GM12875 (cell line): ENCODE data around the gene SOAT2.

Experiments used
- H3K4me3 ChIP-seq: one replicate; pipeline ENCODE4 v1.5.1; 2011; ENCODE audit warnings: low read depth, low read length, control low read depth
- TF ChIP-seq, protein P1 (sequence below): IDR thresholded peaks from 2 replicates; pipeline ENCODE4 v1.5.1; 2011; ENCODE audit warnings: low read depth, mild to moderate bottlenecking, control low read depth, inconsistent platforms, low read length, moderate library complexity, borderline replicate concordance; ENCODE audit not compliant: insufficient read depth

SOAT2 gene

GRCh38 chr12:53071591-53072551, 31.4 kb upstream of the SOAT2 start:
- H3K4me3 ChIP-seq, result no peak overlapping the region
- TF ChIP-seq, protein P1, sequence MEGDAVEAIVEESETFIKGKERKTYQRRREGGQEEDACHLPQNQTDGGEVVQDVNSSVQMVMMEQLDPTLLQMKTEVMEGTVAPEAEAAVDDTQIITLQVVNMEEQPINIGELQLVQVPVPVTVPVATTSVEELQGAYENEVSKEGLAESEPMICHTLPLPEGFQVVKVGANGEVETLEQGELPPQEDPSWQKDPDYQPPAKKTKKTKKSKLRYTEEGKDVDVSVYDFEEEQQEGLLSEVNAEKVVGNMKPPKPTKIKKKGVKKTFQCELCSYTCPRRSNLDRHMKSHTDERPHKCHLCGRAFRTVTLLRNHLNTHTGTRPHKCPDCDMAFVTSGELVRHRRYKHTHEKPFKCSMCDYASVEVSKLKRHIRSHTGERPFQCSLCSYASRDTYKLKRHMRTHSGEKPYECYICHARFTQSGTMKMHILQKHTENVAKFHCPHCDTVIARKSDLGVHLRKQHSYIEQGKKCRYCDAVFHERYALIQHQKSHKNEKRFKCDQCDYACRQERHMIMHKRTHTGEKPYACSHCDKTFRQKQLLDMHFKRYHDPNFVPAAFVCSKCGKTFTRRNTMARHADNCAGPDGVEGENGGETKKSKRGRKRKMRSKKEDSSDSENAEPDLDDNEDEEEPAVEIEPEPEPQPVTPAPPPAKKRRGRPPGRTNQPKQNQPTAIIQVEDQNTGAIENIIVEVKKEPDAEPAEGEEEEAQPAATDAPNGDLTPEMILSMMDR, result no peak

DNA sequence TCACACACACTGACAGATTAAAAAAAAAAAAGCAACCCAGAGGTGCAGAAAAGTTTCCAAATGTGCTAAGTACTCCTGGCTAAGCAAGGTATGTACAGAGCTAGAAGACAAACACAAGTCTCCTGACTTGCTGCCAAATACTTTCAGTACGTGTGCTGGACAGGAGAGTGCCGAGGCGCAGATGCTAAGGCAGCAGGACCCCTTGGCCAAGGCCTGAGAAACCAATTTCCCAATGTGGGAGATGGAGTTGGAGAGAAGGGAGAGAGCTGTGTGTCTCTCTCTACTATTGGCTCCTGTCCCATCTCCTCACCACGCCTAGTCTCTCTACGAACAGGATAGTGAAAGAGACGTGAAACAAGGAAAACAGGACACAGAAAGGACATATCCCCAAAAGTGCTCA, 29.4 kb upstream of the SOAT2 start:
- H3K4me3 ChIP-seq, result no peak overlapping the region
- TF ChIP-seq, protein P1, result no peak

GRCh38 chr12:53074283-53074998, 28.8 kb upstream of the SOAT2 start:
- no peak overlapping the region for H3K4me3 ChIP-seq
- TF ChIP-seq, protein P1, result no peak

- no peak overlapping the region for H3K4me3 ChIP-seq
- TF ChIP-seq, protein P1, result no peak
Observed at GRCh38 chr12:53074999-53075370, 28.3 kb upstream of the SOAT2 start.

GRCh38 chr12:53076461-53076860, 26.8 kb upstream of the SOAT2 start:
- TF ChIP-seq, protein P1, result no peak
- H3K4me3 ChIP-seq, result no peak overlapping the region

DNA sequence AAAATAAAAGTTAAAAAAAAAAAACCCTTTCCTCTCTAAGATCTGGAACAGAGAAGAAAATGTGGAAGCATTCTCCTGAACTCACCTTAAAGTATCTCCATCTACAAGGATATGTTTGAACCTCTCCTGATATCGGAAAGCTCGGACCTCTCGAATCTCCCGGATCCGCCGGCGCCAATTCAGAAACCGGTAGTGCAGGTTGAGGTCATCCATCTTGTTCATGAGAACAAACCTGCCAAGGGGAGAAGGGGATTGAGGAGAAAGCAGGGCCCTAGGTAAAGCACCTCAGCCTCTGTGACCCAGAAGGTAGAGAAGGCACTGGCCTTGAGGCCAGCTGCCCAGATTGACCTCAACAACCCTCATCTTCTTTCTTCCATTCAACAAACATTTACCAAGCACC, 26.3 kb upstream of the SOAT2 start:
- TF ChIP-seq, protein P1, result no peak
- no peak overlapping the region for H3K4me3 ChIP-seq
